NCI-H2171 (cell line): ENCODE measurements around the gene MGME1.

ENCODE experiments used
- DNase-seq: peaks from one replicate; lab custom pipeline; 2025; lab: John Stamatoyannopoulos, UW

MGME1 gene

DNA sequence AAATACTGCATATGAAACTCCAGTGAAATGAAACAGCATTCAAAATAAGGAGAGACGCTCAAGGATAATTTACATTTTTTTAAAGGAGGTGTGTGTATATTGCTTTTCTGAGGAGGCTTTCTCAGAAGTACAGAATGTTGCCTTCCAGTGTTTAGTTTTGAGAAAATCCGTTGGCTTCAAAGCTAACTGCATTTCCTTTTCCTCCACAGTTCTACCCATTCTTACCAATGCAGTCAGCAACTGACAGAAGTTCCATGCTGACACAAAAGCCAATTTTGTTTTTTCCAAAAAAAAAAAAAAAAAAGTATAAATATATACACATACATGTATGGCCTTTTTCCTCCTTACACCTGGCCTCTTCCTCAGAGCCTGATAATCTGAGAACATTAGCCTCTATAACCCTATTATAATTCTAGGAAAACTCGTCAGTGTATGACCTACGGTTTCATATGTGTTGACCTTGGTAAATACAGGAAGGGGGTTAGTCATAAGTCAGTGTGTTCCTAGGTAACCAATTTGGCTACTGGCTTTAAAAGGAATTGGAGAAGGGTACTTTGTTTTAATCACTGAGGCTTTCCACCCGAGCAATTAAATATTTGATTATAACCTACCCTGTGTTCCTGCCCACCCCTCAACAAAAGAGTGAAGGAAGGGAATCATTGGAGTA lies 24.2 kb downstream of the MGME1 start:
- no peak for DNase-seq

- DNase-seq = no peak
Observed at GRCh38 chr20:17993546-17993945, 24.7 kb downstream of the MGME1 start.

GRCh38 chr20:17995967-17996819 lies 27.4 kb downstream of the MGME1 start:
- peak; percentile 68 for DNase-seq

DNA sequence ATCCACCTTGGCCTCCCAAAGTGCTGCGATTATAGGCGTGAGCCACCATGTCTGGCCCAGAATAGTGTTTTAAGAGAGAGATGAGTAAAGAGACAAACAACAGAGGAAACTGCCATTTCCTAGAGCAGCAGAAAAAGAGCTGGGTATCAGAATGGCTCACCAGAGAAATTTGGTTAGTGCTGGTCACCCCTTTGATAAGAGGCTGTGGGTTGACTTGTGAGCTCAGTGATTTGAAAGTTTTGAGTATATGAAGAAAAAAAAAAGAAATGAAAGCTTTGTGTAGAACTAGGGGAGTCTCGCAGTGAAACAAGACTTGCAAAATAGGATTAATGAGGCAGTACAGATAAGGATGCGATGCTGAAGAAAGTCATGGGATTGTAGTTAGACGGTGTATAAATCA lies 29.6 kb downstream of the MGME1 start:
- DNase-seq = no peak

DNA sequence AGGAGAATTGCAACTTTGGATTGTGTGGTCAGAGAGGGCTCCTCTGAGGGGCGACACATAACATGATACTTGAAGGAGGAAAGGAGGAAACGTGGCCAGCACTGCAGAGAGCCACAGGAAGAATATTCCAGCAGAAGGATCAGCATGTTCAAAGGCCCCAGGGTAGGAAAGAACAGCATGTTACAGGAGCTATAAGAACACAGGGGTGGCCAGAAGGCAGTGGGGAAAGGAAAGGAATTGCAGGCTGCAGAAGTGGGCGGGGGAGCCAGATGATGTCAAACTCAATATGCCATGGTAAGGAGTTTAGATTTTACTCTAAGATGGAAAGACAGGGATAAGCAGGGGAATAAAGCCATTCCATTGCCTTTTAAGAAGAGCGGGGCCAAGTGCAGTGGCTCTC lies 30.7 kb downstream of the MGME1 start:
- DNase-seq = no peak

GRCh38 chr20:18001131-18001921 lies 32.5 kb downstream of the MGME1 start:
- no peak for DNase-seq

DNA sequence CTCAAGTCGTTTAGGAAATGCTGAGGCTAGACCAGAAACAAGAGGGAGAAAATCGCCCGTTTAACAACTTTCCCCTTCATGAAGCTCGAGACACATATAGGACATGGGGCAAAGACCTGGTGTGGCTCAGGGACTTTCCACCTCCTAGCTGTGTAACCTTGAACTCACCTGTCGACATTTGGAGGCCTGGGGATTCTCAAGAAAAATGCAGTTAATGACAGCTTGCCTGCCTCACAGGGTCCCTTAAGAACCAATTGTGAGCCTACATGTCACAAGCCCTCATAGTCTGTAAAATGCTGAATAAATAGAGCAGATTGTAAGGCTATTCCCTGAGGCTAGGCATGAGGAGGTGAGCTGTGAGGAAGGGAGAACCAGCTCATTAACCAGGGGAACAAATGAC lies 35.1 kb downstream of the MGME1 start:
- no peak for DNase-seq

DNA sequence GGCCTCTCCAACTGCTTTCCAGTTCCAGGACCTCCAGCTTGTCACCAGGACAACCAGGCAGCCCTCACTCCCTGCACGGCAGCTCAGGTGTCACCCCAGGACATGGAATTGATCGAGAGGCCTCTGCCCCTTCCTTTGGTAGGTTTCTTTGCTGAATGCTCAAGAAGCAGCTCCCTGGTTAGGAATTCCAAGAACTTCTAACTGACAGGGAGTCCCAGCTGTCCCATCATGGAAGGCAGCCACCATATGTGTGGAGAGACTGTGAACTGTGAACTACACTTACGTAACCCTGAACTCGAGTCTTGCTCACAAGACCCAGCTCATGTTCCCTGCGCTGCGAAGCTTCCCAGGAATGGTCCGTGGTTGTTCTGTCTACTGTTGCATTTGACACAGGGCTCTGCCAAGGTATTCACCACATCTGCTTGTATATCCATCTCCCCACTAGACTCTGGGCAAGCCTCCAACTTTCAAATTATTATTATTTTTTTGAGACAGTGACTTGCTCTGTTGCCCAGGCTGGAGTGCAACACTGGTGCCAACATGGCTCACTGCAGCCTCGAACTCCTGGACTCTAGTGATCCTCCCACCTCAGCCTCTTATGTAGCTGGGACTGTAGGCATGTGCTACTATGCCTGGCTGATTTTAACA lies 35.7 kb downstream of the MGME1 start:
- peak; percentile 34 for DNase-seq

GRCh38 chr20:18005170-18005989 lies 36.6 kb downstream of the MGME1 start:
- DNase-seq = no peak

GRCh38 chr20:18005990-18006364 lies 37.2 kb downstream of the MGME1 start:
- no peak for DNase-seq

DNA sequence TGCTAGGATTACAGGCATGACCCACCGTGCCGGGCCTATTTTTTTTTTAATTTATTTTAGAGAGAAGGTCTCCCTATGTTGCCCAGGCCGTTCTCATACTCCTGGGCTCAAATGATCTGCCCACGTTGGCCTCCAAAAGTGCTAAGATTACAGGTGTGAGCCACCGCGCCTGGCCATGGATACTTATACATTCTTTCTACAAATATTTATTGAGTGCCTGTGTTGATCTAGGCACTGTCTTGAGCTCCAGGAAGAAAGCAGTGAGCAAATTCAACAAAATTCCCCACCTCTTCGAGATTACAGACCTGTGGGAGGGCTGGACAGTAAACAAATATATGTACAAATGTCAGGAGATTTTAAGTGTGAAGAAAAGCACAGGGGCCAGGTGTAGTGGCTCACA lies 37.9 kb downstream of the MGME1 start:
- DNase-seq = no peak

DNA sequence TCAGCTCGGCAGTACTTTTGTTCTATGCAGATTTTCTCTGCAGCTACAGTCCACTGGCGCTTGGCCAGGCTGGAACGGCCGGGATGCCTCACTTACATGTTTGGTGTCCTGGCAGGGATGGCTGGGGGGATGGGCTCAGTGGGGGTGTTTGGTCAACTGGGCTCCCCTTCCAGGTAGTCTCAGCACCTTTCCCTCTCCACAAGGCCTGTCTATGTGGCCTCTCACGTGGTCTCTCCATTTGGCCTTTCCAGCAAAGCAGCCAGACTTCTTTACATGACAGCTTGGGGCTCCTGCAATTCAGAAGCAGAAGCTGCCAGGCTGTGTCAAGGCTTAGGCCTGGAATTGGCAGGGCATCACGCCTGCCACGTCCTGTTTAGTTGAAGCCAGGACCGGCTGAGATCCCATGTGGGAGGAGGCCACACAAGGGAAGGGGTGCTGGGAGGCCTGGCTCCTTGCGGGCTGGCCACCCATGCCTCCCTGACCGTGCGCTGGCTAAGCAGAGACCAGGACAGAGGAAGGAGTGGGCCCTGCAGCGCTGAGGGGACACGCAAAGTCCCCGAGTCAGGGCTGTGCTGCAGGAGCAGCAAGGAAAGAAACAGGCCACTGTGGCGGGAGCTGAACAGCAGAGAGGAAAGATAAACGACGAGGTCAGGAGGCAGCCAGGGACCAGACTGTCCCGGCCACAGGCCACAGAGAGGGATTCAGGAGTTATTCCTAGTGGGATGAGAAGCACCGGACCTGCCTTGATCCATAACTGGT lies 38.9 kb downstream of the MGME1 start:
- no peak for DNase-seq

- DNase-seq = no peak
Observed at GRCh38 chr20:18009116-18009515, 40.3 kb downstream of the MGME1 start.

- no peak for DNase-seq
Observed at GRCh38 chr20:18011482-18011881, 42.7 kb downstream of the MGME1 start.

DNA sequence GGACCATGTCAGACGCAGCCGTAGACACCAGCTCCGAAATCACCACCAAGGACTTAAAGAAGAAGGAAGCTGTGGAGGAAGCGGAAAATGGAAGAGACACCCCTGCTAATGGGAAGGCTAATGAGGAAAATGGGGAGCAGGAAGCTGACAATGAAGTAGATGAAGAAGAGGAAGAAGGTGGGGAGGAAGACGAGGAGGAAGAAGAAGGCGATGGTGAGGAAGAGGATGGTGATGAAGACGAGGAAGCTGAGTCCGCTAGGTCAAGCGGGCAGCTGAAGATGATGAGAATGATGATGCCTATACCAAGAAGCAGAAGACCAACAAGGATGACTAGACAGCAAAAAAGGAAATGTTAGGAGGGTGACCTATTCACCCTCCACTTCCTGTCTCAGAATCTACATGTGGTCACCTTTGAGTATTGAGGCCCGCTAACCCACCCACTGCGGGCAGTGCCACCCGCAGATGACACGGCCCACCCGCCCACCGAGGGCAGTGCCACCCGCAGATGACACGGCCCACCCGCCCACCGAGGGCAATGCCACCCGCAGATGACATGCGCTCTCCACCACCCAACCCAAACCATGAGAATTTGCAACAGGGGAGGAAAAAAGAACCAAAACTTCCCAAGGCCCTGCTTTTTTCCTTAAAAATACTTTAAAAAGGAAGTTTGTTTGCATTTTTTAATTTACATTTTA lies 43.3 kb downstream of the MGME1 start:
- DNase-seq = no peak

GRCh38 chr20:18012901-18013300 lies 44.1 kb downstream of the MGME1 start:
- no peak for DNase-seq

GRCh38 chr20:18014411-18014810 lies 45.6 kb downstream of the MGME1 start:
- no peak for DNase-seq

- DNase-seq = no peak
Observed at GRCh38 chr20:18016772-18017171, 48.0 kb downstream of the MGME1 start.

DNA sequence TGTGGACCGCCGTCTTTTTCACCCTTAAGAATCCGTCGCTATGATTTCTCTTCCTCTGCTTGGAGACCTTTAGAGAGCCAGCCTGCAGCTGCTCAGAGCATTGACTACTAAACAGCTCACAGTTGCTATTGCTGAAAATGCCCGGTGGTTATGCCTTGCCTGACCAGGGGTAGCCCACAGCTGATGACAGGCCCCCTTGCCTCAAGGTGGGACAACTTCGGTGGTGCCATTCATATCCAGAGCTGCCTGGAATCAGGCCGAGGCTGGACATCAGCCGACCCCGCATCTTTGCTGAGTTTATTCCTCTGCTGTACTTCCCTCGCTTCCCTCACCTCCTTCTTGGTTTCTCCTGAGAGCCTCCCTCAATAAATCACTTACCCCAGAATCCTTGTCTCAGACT lies 49.3 kb downstream of the MGME1 start:
- DNase-seq = no peak

- DNase-seq = no peak
Observed at GRCh38 chr20:18019068-18019467, 50.2 kb downstream of the MGME1 start.
